Hepatocyte (in vitro differentiated cells): ENCODE measurements around the gene WTAP. TPM values are rescaled to one million over a fixed set of nuclear protein-coding genes. Genes with fewer than 3 reads are reported as not detected.

Experiments
- DNase-seq: peaks from one replicate; pipeline ENCODE4 v3.0.0-alpha.2; 2016; ENCODE audit warnings: low spot score
- H2AFZ ChIP-seq: fragments of 200-600 bp; sonication (generic); 2 replicates; pipeline ENCODE4 v1.6.0; 2016; ENCODE audit warnings: antibody characterized with exemption, mild to moderate bottlenecking
- H3K27ac ChIP-seq: fragments of 200-600 bp; sonication (generic); 2 replicates; pipeline ENCODE4 v1.5.1; 2016; ENCODE audit warnings: mild to moderate bottlenecking
- H3K27me3 ChIP-seq: fragments of 200-600 bp; sonication (generic); 2 replicates; pipeline ENCODE4 v1.6.1; 2016
- H3K36me3 ChIP-seq: fragments of 200-600 bp; sonication (generic); replicated peaks from 2 replicates; pipeline ENCODE4 v1.5.1; 2016; ENCODE audit warnings: low read depth; ENCODE audit not compliant: insufficient read depth
- H3K4me1 ChIP-seq: fragments of 200-600 bp; sonication (generic); 2 replicates; pipeline ENCODE4 v1.5.1; 2016; ENCODE audit warnings: mild to moderate bottlenecking, moderate library complexity; ENCODE audit not compliant: insufficient read depth
- H3K4me2 ChIP-seq: fragments of 200-600 bp; sonication (generic); 2 replicates; pipeline ENCODE4 v1.6.0; 2016
- H3K4me3 ChIP-seq: fragments of 200-600 bp; sonication (generic); 2 replicates; pipeline ENCODE4 v1.5.1; 2016; ENCODE audit warnings: mild to moderate bottlenecking
- H3K79me2 ChIP-seq: fragments of 200-600 bp; sonication (generic); 2 replicates; pipeline ENCODE4 v1.6.0; 2017; ENCODE audit warnings: mild to moderate bottlenecking
- H3K9me2 ChIP-seq: fragments of 200-600 bp; sonication (generic); replicated peaks from 2 replicates; pipeline ENCODE4 v1.6.0; 2017; ENCODE audit warnings: mild to moderate bottlenecking; ENCODE audit not compliant: insufficient read depth
- H3K9me3 ChIP-seq: fragments of 200-600 bp; sonication (generic); 2 replicates; pipeline ENCODE4 v1.5.1; 2016; ENCODE audit warnings: low read depth, mild to moderate bottlenecking
- H4K20me1 ChIP-seq: fragments of 200-600 bp; sonication (generic); 2 replicates; pipeline ENCODE4 v1.6.0; 2016; ENCODE audit warnings: mild to moderate bottlenecking; ENCODE audit not compliant: insufficient read depth, poor library complexity, severe bottlenecking
- EZH2 ChIP-seq: fragments of 200-600 bp; sonication (generic); IDR thresholded peaks from 2 replicates; pipeline ENCODE4 v1.6.1; 2016; ENCODE audit warnings: antibody characterized with exemption, mild to moderate bottlenecking, borderline replicate concordance
- EZH2phosphoT487 ChIP-seq: fragments of 200-600 bp; sonication (generic); IDR thresholded peaks from one replicate; pipeline ENCODE4 v1.6.1; 2018; ENCODE audit warnings: antibody characterized with exemption, mild to moderate bottlenecking, low read depth, moderate library complexity; ENCODE audit not compliant: unreplicated experiment, severe bottlenecking
- WGBS: methylation state at CpG from one replicate; pipeline ENCODE4 v1.1.6; 2016; ENCODE audit warnings: low lambda C conversion rate; ENCODE audit errors: missing lambda C conversion rate; 5-methylcytosine and 5-hydroxymethylcytosine counted together
- polyA plus RNA-seq: library from polyadenylated mRNA; unstranded; fragments of >200 nt; fragmentation: Nextera tagmentation; extraction: Ambion mirVana; gene quantifications from 2 replicates; pipeline ENCODE4 v1.2.1, GENCODE V29; 2016
- total RNA-seq: library from RNA; depleted of rRNA; stranded (reverse); fragments of >200 nt; gene quantifications from 2 replicates; pipeline ENCODE4 v1.2.3, GENCODE V29; 2014
- TF ChIP-seq, protein P1 (sequence below): fragments of 200-600 bp; sonication (generic); IDR thresholded peaks from 2 replicates; pipeline ENCODE4 v1.5.1; 2016; ENCODE audit warnings: antibody characterized with exemption, mild to moderate bottlenecking; ENCODE audit not compliant: poor library complexity

Gene WTAP
- total and polyA plus RNA-seq, 2 experiments from 2014 or later = 84.6 to 101 TPM

DNA sequence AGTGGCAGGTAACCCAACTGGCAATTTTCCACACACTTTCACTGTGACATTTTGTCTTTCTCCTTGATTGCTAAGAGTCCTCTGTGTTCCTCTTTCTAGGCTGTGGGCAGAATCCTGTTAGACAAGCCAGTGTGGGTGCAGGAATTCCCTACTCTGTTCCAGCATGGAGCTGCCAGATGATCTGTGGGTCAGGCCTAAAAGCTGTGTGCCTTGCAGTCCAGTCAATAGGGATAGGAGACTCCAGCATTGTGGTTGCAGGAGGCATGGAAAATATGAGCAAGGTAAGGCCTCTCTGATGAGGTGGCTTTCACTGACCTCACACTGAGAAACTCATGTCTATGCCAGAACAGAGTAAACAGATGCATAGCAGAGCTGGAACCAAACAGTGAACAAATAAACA lies 39.6 kb downstream of the WTAP start:
- Histone ChIP-seq H3K9me2 (no peaks in the 10 kb centered on the region), H3K4me1 (peaks cover 7% of the 10 kb centered on the region), H3K27ac (no peak overlapping the region), H3K4me3 (no peak overlapping the region), H3K27me3 (no peaks in the 10 kb centered on the region), H4K20me1 (no peaks in the 10 kb centered on the region), H2AFZ (no peak overlapping the region), H3K9me3 (no peaks in the 10 kb centered on the region), H3K79me2 (peaks cover 31% of the 10 kb centered on the region), H3K4me2 (no peak overlapping the region), H3K36me3 (no peaks in the 10 kb centered on the region)
- TF ChIP-seq EZH2 = no peak
- no peak for TF ChIP-seq EZH2phosphoT487
- no peak for DNase-seq

- no peak for DNase-seq
- no peaks in the 10 kb centered on the region for H3K9me3 ChIP-seq
- no peaks in the 10 kb centered on the region for H3K36me3 ChIP-seq
- no peaks in the 10 kb centered on the region for H3K9me2 ChIP-seq
- no peak overlapping the region for H3K27ac ChIP-seq
- no peak overlapping the region for H3K4me2 ChIP-seq
- H2AFZ ChIP-seq = no peak overlapping the region
- no peak for TF ChIP-seq EZH2phosphoT487
- TF ChIP-seq EZH2 = no peak
- TF ChIP-seq, protein P1, sequence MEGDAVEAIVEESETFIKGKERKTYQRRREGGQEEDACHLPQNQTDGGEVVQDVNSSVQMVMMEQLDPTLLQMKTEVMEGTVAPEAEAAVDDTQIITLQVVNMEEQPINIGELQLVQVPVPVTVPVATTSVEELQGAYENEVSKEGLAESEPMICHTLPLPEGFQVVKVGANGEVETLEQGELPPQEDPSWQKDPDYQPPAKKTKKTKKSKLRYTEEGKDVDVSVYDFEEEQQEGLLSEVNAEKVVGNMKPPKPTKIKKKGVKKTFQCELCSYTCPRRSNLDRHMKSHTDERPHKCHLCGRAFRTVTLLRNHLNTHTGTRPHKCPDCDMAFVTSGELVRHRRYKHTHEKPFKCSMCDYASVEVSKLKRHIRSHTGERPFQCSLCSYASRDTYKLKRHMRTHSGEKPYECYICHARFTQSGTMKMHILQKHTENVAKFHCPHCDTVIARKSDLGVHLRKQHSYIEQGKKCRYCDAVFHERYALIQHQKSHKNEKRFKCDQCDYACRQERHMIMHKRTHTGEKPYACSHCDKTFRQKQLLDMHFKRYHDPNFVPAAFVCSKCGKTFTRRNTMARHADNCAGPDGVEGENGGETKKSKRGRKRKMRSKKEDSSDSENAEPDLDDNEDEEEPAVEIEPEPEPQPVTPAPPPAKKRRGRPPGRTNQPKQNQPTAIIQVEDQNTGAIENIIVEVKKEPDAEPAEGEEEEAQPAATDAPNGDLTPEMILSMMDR = no peak
- H3K79me2 ChIP-seq = peaks cover 12% of the 10 kb centered on the region
- H4K20me1 ChIP-seq = no peaks in the 10 kb centered on the region
- H3K4me1 ChIP-seq = no peaks in the 10 kb centered on the region
- H3K4me3 ChIP-seq = no peak overlapping the region
- no peaks in the 10 kb centered on the region for H3K27me3 ChIP-seq
These were observed 42.2 kb downstream of the WTAP start for GRCh38 chr6:159769470-159769869.

DNA sequence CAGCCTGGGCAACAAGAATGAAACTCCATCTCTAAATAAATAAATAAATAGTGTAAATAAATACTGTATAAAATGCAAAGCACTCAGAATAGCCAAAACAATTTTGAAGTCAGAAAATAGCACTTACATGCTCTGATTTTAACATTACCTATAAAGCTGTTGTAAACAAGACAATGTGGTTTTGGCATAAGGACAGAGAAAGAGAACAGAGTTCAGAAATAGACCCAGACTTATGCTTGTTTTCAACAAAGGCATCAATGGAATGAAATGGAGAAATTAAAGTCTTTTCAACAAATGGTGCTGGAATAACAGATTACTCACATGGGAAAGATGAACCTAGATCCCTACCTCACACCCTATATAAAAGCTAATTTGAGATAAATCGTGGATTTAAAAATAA lies 44.9 kb downstream of the WTAP start:
- Histone ChIP-seq H3K27me3 (no peaks in the 10 kb centered on the region), H3K9me3 (no peaks in the 10 kb centered on the region), H3K4me1 (no peaks in the 10 kb centered on the region), H3K9me2 (no peaks in the 10 kb centered on the region), H3K27ac (no peak overlapping the region), H3K4me2 (no peak overlapping the region), H3K36me3 (no peaks in the 10 kb centered on the region), H2AFZ (no peak overlapping the region), H4K20me1 (no peaks in the 10 kb centered on the region), H3K79me2 (no peaks in the 10 kb centered on the region), H3K4me3 (no peak overlapping the region)
- no peak for DNase-seq
- 47% methylated on average over 1 of the region's 1 CpG for WGBS
- TF ChIP-seq, protein P1 = no peak
- TF ChIP-seq EZH2phosphoT487 = no peak
- TF ChIP-seq EZH2 = no peak

GRCh38 chr6:159777240-159777904 lies 50.1 kb downstream of the WTAP start:
- Histone ChIP-seq H3K27ac (no peak overlapping the region), H3K4me2 (no peak overlapping the region), H3K9me2 (no peaks in the 10 kb centered on the region), H4K20me1 (no peaks in the 10 kb centered on the region), H3K9me3 (no peaks in the 10 kb centered on the region), H3K4me1 (no peaks in the 10 kb centered on the region), H3K79me2 (peaks cover 11% of the 10 kb centered on the region), H3K4me3 (no peak overlapping the region), H3K36me3 (no peaks in the 10 kb centered on the region), H3K27me3 (no peaks in the 10 kb centered on the region), H2AFZ (no peak overlapping the region)
- 94% methylated on average over 7 of the region's 7 CpGs for WGBS
- TF ChIP-seq EZH2phosphoT487 = no peak
- TF ChIP-seq, protein P1 = no peak
- no peak for DNase-seq
